Mammary epithelial cell (primary cell): ENCODE results near the gene HIVEP1.

Experiments used
- CTCF ChIP-seq, 2 donors: IDR thresholded peaks in 1 of 2; conservative IDR thresholded peaks in 1 of 2; 2 replicates each; pipeline ENCODE4 v1.5.1; 2011 to 2012; ENCODE audit warnings: inconsistent platforms in 2 of 2, low read length in 2 of 2, mild to moderate bottlenecking in 2 of 2, control low read depth in 1 of 2, low read depth in 1 of 2; ENCODE audit not compliant: insufficient read depth in 1 of 2; ENCODE audit errors: extremely low read depth in 1 of 2
- EZH2 ChIP-seq: IDR thresholded peaks from 2 replicates; pipeline ENCODE4 v1.6.1; 2012; ENCODE audit warnings: low read length, inconsistent platforms, borderline replicate concordance

- TF ChIP-seq CTCF (conservative IDR thresholded peaks at IDR 0.05 in 1 of 2, IDR thresholded peaks at IDR 0.05 in 1 of 2; ENCODE audit: extremely low read depth in 1 of 2, insufficient read depth in 1 of 2, low read depth in 1 of 2, low read length in 2 of 2) (no peak), EZH2 (no peak)
Observed at GRCh38 chr6:12163744-12164507, 151.8 kb downstream of the HIVEP1 start.
